ENCODE data around the gene MPP4.
A peak's percentile ranks its signal among the peaks of the same experiment; 100 is the strongest.
"Not testable (repeated sequence)": the region's sequence is repeated elsewhere in the genome, so short reads cannot be mapped to it uniquely, and the experiment has no call there.

MPP4 gene

DNA sequence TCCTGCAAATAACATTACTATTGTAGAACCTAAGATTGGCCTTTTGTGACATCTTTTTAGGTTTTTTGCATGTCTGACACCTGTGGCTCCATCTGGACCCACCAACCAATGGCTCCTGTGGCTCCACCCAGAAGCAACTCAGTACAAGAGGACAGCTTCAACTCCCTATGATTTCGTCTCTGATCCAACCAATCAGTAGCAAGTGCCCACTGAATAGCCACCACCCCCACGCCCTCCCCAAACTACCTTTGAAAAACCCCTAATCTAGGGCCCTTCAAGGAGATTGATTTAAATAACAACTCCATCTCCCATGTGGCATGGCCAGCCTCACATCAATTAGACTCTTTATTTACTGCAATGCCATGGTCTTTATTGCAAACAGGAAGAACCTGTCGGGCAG is 23.6 kb downstream of the MPP4 start:
- no peak overlapping the region for H3K4me3 ChIP-seq (ENCODE audit: low read length)
- no peak for DNase-seq (ENCODE audit: low read depth, low spot score)

DNA sequence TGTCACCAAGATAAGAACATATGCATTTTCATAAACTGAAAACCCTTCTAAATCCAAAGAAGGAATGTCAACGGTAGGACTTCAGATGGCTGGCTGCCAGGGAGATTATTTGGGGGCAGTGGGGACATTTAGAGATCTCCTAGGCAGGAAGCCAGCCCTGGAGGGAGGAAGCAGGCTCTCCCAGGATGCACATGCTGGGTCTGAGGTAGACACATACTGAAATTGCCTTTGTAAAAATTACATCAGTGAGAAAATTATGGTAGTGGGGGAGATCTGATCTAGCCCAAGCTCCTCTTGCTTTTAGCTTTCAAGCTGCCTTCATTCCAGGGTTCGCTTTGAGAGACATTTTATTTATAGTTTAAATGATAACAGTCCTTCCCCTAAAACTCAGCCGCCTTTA is 24.1 kb downstream of the MPP4 start:
- H3K4me3 ChIP-seq (ENCODE audit: low read length), result no peak overlapping the region
- DNase-seq (ENCODE audit: low read depth, low spot score), result no peak

DNA sequence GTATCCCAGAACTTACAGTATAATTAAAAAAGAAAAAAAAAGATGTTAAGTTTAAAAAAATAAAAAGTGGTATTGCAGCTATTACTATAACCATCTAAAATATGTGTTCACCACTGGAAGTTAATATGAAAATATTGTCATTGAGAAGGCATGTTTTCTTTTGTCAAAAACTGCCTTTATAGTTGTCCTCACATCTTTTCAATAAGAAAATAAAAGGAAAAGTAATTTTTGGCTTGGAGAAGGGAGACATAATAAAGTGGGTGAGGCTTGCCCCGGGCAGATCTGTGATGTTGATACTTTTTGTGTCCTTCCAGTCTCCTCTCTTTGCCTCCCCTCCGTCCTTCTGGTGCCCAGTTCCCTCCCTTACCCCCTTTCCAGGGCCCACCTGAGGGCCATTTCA is 24.9 kb downstream of the MPP4 start:
- no peak overlapping the region for H3K4me3 ChIP-seq (ENCODE audit: low read length)
- no peak for DNase-seq (ENCODE audit: low read depth, low spot score)

DNA sequence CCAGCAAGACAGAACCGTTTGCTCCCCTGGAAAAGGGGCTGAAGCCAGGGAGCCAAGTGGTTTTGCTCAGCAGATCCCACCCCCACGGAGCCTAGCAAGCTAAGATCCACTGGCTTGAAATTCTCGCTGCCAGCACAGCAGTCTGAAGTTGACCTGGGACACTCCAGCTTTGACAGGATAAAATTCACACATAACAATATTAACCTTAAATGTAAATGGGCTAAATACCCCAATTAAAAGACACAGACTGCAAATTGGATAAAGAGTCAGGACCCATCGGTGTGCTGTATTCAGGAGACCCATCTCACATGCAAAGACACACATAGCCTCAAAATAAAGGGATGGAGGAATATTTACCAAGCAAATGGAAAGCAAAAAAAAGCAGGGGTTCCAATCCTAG is 27.2 kb downstream of the MPP4 start:
- not testable (repeated sequence) for DNase-seq (ENCODE audit: low read depth, low spot score)

DNA sequence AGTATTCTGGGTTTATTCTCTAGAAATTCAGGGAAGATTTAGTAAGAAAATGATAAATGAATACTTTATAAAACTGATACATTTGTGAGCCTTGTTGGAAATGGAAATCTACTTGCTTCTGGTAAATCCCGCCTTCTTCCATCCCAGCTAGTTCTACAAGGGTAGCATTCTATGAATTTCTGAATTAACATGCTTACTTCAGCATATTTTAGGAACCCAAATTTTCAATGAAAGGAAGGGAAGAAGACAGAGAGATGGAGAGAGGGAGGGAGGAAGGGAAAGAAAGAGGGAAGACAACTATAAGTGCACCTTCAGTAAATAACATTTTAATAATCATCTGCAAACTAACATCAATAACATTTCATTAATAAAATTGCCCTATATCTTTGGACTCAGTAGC is 28.6 kb downstream of the MPP4 start:
- no peak for DNase-seq (ENCODE audit: low read depth, low spot score)
- H3K4me3 ChIP-seq (ENCODE audit: low read length), result no peak overlapping the region

More for the DNA sequence above, 27.2 kb downstream of the MPP4 start:
- not testable (repeated sequence) for H3K4me3 ChIP-seq (ENCODE audit: low read length)

DNA sequence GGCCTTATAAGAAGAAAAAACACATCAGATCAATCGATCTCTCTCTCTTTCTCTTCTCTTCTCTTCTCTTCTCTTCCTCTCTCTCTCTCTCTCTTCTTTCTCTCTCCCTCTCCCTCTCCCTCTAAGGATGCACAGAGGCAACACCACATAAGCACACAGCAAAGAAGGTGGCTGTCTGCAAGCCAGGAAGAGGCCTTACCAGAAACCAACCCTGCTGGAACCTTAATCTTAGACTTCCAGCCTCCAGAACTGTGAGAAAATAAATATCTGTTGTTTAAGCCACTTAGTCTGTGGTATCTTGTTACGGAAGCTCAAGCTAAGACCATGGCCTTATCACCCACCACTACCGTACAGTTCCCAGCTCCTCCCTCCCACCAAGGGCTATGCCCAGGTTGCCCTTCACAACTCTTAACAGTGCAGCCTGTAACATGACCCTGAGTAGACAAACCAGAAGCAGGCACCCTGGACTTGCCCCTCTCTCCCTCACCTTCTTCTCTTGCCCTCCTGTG is 30.0 kb downstream of the MPP4 start:
- no peak overlapping the region for H3K4me3 ChIP-seq (ENCODE audit: low read length)
- DNase-seq (ENCODE audit: low read depth, low spot score), result no peak

DNA sequence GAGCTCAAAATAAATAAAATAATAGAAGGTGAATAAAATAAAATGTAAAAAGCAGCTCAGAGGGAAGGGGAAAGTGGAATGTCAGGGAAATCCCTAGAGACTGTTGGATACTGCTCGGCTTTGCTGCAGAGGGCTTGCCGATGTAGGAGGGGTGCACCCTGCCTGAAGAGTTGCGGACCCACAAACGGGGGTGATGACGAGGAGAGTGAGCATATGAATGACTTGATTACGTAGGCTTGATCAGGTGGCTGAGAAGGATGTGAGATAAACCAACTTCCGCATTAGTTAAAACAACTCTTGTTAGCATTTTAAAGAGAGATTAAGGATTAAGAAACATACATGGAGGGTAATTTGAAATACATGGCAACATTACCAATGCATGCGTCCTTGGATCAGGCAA is 34.1 kb downstream of the MPP4 start:
- no peak for DNase-seq (ENCODE audit: low read depth, low spot score)
- H3K4me3 ChIP-seq (ENCODE audit: low read length), result no peak overlapping the region

DNA sequence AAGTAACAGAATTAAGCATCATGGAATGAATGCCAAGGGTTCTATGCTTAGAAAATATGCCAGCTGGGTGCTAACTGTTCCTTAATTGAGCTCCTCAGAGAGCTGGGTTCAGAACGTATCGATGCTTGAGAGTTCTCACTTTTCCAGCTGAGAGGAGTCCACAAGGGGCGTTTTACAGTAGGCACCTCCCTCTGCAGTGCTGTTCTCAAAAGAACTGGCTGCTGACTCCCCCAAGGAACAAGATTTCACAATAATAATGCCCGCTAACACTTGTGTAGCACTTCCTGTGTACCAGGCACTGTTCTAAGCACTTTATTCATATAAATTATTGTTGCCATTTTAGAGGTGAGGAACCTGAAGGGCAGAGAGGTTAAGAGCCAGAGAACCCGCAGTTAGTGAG is 37.1 kb downstream of the MPP4 start:
- no peak overlapping the region for H3K4me3 ChIP-seq (ENCODE audit: low read length)
- no peak for DNase-seq (ENCODE audit: low read depth, low spot score)

DNA sequence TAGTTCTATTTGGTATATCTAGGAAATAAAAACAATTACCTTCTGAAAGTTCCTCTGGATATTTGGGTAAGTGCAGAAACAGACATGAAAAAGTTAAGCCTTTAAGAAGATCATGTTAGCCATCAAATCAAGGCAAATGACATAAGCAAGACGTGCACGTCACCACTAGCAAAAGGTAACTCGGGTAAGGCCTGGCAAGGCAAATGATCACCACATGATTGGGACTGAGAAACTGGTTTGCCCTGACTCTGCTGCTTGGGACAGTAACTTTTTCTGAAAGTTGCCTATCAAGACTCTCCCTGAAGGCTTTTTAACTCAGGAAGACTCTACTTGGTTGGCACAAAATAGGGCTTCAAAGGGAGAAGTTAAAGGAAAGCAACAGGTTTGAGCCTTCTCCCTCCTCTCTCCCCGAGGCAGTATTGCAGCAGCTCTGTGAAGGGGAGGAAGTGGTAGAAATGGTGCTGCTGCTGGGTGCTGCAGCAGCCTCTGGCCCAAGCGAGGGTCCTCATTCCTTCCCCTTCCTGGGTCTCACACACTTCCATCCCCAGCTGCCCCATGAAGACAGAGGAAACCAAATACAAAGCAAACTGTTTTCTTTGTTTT is 38.0 kb downstream of the MPP4 start:
- peak; percentile 35 for DNase-seq (ENCODE audit: low read depth, low spot score)
- no peak overlapping the region for H3K4me3 ChIP-seq (ENCODE audit: low read length)

DNA sequence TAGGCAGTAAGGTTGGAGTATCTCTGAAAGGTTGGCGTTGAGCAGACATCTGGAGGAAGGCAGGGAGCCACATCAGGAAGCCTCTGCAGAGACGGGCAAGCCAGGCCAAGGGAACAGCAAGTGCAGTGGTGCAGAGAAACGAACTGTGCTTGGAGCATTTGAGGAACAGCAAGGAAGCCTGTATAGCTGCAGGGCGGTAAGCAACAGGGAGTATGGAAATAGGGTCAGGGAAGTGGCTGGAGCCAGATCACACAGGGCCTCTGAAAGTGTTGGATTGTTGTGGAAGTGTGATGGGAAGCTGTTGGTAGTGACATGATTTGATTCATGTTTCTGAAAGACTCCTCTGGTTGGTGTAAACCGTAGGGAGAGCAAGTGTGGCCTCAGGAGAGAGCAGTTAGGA is 41.7 kb downstream of the MPP4 start:
- no peak for DNase-seq (ENCODE audit: low read depth, low spot score)
- H3K4me3 ChIP-seq (ENCODE audit: low read length), result no peak overlapping the region

DNA sequence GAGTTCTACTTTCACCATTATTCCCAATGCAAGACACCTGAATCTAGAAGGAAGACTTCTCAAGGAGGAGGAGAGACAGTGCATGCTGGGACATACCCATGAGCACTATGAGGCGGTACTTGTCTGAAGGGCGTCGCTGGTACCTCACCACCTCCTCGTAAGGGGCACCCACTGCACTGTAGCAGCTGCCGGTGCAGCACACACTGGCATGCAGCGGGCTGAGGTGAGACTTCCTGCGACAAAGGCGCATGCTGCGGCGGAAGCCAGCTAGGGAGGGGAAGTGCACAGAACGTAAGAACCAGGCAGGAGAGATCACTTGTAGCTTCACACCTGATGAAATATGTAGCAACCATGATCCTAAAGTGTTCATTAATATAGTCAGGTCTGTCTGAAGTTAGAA is 42.3 kb downstream of the MPP4 start:
- DNase-seq (ENCODE audit: low read depth, low spot score), result no peak

DNA sequence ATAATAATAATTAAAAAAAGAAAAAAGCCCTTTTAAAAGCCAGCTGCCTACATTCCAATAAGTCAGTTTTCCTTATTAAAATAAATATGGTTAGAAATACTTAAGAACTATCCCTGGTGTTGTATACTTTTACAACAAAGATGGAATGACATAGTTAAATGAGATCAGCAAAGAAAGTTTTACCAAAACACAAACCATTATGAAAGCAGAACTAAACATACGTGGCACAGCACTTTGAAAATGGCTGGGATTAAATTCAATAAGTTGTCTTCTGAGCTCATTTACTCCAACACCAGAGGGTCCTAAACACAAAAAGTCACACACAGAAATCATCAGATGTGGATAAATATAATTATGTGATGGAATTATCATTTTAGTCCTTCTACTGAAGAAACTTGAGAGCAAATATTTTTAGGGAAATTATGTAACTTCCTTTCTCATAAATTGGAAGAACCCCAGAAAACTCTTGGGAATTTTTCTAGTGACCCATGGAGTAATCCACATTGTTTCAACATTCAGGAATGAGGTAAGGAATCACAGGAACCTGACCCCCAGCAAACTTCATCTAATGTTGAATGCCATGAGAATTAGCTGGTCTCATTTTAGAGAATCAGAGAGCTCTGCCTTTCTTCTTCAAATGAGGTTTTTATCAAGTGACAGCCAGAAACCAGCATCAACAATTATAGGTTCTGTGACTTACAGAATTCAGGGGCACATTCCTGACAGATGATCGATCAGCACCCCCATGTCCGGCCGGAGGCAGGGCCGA is 43.6 kb downstream of the MPP4 start:
- H3K4me3 ChIP-seq (ENCODE audit: low read length), result no peak overlapping the region
- no peak for DNase-seq (ENCODE audit: low read depth, low spot score)

More for the DNA sequence above, 42.3 kb downstream of the MPP4 start:
- no peak overlapping the region for H3K4me3 ChIP-seq (ENCODE audit: low read length)

DNA sequence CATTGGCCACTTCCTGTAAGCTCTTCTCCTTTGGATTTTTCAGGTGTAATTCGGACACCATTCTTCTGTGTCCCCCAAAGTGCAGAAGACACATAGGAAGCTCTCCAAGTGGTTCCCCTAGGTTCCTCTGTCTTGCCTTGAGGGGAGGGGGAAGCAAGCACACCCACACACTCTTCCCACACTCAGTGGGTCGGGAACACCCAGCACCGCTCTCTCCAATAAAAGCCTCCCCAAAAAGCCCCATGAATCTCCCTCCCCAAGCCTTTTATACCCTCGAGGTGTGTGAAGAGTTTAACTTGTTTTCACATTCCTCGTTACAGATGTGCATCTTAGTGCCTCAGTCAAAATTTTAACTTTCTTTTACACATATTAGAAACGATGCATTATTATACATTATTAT is 45.2 kb downstream of the MPP4 start:
- DNase-seq (ENCODE audit: low read depth, low spot score), result no peak
- no peak overlapping the region for H3K4me3 ChIP-seq (ENCODE audit: low read length)

DNA sequence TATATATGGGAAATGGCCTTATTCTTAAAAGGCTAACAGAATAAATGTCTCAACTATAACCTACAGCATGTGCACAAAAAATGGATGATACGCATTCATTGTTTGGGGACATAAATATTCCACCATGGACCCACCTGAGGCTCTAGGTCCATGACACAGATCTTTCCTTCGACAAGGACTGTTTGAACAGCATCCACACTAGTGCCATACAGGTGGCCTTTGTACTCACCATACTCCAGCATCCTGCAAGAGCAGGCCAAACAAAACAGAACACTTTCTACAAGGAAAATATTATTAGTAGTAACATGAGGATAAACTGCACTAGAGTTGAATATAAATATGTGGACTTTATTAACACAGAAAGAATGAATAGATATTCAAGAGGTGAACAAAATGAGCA is 49.0 kb downstream of the MPP4 start:
- H3K4me3 ChIP-seq (ENCODE audit: low read length), result no peak overlapping the region
- DNase-seq (ENCODE audit: low read depth, low spot score), result no peak

DNA sequence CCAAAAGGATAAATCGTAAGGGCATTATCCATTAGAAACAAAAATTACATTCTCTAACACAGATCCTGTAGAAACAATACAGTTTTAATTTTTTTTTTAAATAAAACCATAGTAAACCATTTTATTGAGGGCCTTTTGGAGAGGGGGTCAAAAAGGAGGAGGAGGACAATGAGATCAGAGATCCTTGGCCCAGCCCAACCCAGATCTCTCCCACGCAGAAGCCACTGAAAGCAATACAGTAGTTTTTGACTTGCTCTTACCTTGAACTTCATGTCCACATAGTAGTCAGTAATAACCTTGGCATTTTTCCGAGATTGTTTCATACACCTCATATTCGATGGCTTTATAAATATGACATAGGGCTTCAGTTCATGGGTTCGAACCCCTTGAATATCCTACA is 51.0 kb downstream of the MPP4 start:
- H3K4me3 ChIP-seq (ENCODE audit: low read length), result no peak overlapping the region
- DNase-seq (ENCODE audit: low read depth, low spot score), result no peak

DNA sequence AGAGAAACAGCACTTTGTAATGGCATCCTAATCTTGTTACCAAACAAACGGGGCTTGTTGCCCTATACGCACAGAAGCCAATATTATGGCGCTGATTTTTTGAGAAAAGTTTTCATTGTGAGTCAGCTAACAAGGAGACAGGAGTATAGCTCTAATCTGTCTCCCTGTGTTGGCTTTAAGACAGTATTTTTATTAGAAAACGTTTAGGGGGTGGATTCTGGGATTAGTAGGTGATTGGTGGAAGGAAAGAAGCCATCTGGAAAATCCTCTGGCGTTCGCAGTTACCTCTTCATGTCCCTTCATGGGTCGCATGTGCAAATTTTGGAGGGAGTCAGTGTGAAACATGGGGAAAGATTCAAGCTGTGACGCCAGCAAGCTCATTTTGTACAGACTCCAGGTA is 54.4 kb downstream of the MPP4 start:
- DNase-seq (ENCODE audit: low read depth, low spot score), result no peak
- no peak overlapping the region for H3K4me3 ChIP-seq (ENCODE audit: low read length)

DNA sequence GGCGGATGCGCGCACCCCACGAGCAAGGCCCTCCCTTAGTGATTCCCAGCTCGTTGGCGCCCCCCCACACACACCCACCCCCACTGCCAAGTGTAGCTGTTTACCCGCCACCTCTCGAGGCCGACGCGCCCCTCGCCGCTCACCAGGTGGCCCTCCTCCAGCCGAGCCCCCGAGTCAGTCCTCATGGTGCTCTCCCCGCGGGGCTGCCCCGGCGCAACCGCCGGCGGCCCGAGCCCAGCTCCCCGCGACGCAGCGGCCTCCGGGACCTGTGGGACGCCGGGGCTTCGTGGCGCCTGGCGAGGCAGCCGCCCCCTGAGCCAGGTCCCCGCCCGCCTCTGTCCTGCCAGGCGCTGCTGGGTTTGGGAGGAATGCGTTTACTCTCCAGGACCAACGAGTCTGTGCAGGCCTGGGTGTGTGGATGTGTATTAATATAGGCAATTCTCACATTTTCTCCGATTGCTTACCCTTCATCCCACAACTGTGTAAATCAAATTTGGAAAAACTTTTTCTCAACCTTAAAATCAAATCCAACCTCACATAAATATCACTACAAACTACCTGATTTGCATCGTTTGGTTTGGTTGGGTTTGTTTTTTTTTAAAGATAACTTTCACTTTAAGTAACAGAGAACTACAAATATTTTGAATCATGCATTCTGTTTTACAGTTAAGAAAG is 55.1 kb downstream of the MPP4 start, which contains the start of gene TMEM237:
TMEM237 (minus strand) TSS at position 288 of the 675 bp plus-strand sequence; CDS start at position 185, 103 bp downstream.
- peak; percentile 32 for DNase-seq (ENCODE audit: low read depth, low spot score)

DNA sequence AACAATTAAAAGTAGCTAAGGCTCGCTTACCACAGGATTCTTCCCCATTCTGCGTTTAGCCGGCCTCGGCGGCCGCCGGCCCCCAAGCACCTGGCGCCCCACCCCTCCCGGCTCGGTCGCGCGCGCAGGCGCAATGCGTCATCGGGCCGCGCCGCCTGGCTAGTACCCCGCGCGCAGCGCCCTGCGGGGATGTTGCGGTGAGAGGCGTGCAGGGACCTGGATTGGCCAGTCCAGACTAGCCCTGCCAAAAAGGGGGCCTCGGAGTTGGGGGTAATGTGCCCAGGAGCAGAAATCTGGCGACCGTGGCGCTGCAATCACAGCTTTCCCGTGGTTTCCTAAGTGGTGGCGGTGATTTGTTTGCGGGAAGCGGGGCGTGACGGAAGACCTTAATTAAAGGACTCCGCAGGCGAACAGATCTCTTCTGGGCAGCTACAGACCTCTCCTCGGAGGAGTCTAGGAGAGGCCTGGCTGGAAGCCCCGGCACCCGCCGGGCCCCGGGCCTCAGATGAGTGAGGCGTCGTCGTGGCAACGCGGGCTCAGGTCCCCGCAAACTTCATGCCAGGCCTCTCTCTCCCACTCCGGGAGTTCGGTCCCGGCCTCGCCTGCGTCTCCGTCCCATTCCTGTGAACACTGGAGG is 55.7 kb downstream of the MPP4 start:
- DNase-seq (ENCODE audit: low read depth, low spot score), result peak; percentile 71
- H3K4me3 ChIP-seq (ENCODE audit: low read length), result peak overlapping the region; percentile 97

More for the DNA sequence above, 55.1 kb downstream of the MPP4 start, which contains the start of gene TMEM237:
- H3K4me3 ChIP-seq (ENCODE audit: low read length), result peak within 1 kb of the TSS; percentile 97

DNA sequence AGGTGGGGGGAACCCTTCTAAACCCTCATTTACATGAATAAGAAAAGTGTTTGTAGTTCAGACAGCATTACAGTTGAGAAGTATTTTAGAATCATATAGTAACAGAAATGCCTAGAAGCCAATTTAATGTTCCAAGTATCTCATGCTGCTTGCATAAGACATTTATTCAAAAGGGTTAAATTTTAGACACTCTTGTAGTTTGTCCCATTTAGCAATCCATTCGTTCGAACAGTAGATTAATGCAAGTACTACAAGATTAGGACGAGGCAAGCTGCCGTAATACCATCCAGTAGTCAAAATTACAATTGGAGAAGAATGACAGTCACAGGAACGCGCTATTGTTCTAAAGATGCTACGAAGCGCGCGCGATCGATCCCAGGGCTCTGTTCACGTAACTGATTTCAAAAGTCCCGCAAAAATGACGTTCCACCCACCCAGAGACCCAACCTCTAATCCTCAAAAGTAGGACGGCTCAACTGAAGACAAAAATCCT is 56.3 kb downstream of the MPP4 start:
- DNase-seq (ENCODE audit: low read depth, low spot score), result no peak
- H3K4me3 ChIP-seq (ENCODE audit: low read length), result peak overlapping the region; percentile 97

Data from Jurkat, Clone E6-1 (cell line).